WTC11 (cell line): ENCODE measurements around the gene LENG9. TPM values are rescaled to one million over a fixed set of nuclear protein-coding genes. Genes with fewer than 3 reads are reported as not detected.

Source experiments
- GABPB1 ChIP-seq: sonication (generic); formaldehyde crosslinking; IDR thresholded peaks from 2 replicates; pipeline ENCODE4 v1.8.1; 2023; ENCODE audit warnings: mild to moderate bottlenecking, missing genetic modification reagents
- MXD4 ChIP-seq: fragments of 250-450 bp; sonication (Bioruptor Pico); IDR thresholded peaks from 2 replicates; pipeline ENCODE4 v1.8.0; 2021; ENCODE audit warnings: mild to moderate bottlenecking, moderate library complexity, borderline replicate concordance
- PRRX2 ChIP-seq: fragments of 250-450 bp; sonication (Bioruptor Pico); IDR thresholded peaks from 2 replicates; pipeline ENCODE4 v1.8.0; 2021; ENCODE audit warnings: mild to moderate bottlenecking
- RELA ChIP-seq: sonication (generic); formaldehyde crosslinking; IDR thresholded peaks from 2 replicates; pipeline ENCODE4 v1.8.1; 2022; ENCODE audit warnings: missing genetic modification reagents, mild to moderate bottlenecking, borderline replicate concordance
- SOX15 ChIP-seq: fragments of 250-450 bp; sonication (Bioruptor Pico); IDR thresholded peaks from 2 replicates; pipeline ENCODE4 v1.9.0; 2021; ENCODE audit warnings: mild to moderate bottlenecking
- SP1 ChIP-seq: sonication (generic); formaldehyde crosslinking; conservative IDR thresholded peaks from 2 replicates; pipeline ENCODE4 v1.8.1; 2022; ENCODE audit warnings: missing genetic modification reagents
- ZNF121 ChIP-seq: sonication (generic); formaldehyde crosslinking; IDR thresholded peaks from 2 replicates; pipeline ENCODE4 v1.8.0; 2023; ENCODE audit warnings: missing genetic modification reagents
- ZNF232 ChIP-seq: sonication (generic); formaldehyde crosslinking; IDR thresholded peaks from 2 replicates; pipeline ENCODE4 v1.8.0; 2022; ENCODE audit warnings: mild to moderate bottlenecking, missing genetic modification reagents
- ZNF396 ChIP-seq: fragments of 250-450 bp; sonication (Bioruptor Pico); IDR thresholded peaks from 2 replicates; pipeline ENCODE4 v1.8.0; 2021; ENCODE audit warnings: mild to moderate bottlenecking, moderate library complexity, borderline replicate concordance
- ZNF423 ChIP-seq: fragments of 250-450 bp; sonication (Bioruptor Pico); IDR thresholded peaks from 2 replicates; pipeline ENCODE4 v2.1.2; 2022; ENCODE audit warnings: mild to moderate bottlenecking, moderate library complexity
- total RNA-seq: library from RNA; stranded (reverse); gene quantifications from 3 replicates; pipeline ENCODE4 v1.2.3, GENCODE V29; 2021
- TF ChIP-seq, protein P1 (sequence below): sonication (generic); formaldehyde crosslinking; IDR thresholded peaks from 2 replicates; pipeline ENCODE4 v1.8.1; 2022; ENCODE audit warnings: mild to moderate bottlenecking, missing genetic modification reagents, moderate library complexity, borderline replicate concordance
- TF ChIP-seq, protein P2 (sequence below): sonication (generic); formaldehyde crosslinking; conservative IDR thresholded peaks from 2 replicates; pipeline ENCODE4 v1.8.1; 2023; ENCODE audit warnings: mild to moderate bottlenecking, low read depth, missing genetic modification reagents, moderate library complexity
- TF ChIP-seq, protein P3 (sequence below): sonication (generic); formaldehyde crosslinking; IDR thresholded peaks from 2 replicates; pipeline ENCODE4 v1.8.0; 2022; ENCODE audit warnings: missing genetic modification reagents
- TF ChIP-seq, protein P4 (sequence below): sonication (generic); formaldehyde crosslinking; IDR thresholded peaks from 2 replicates; pipeline ENCODE4 v1.8.1; 2022; ENCODE audit warnings: mild to moderate bottlenecking, moderate library complexity, missing genetic modification reagents
- TF ChIP-seq, protein P5 (sequence below): sonication (generic); formaldehyde crosslinking; IDR thresholded peaks from 2 replicates; pipeline ENCODE4 v1.8.1; 2022; ENCODE audit warnings: low read depth, missing genetic modification reagents, borderline replicate concordance
- TF ChIP-seq, protein P6 (sequence below): sonication (generic); formaldehyde crosslinking; IDR thresholded peaks from 2 replicates; pipeline ENCODE4 v1.8.1; 2023; ENCODE audit warnings: mild to moderate bottlenecking, missing genetic modification reagents, borderline replicate concordance
- TF ChIP-seq, protein P7 (sequence below): sonication (generic); formaldehyde crosslinking; IDR thresholded peaks from 2 replicates; pipeline ENCODE4 v1.8.1; 2023; ENCODE audit warnings: mild to moderate bottlenecking, missing genetic modification reagents, moderate library complexity
- TF ChIP-seq, protein P8 (sequence below): fragments of 250-450 bp; sonication (Bioruptor Pico); IDR thresholded peaks from 2 replicates; pipeline ENCODE4 v1.9.0; 2021; ENCODE audit warnings: mild to moderate bottlenecking
- TF ChIP-seq, protein P9 (sequence below): sonication (generic); formaldehyde crosslinking; IDR thresholded peaks from 2 replicates; pipeline ENCODE4 v1.8.1; 2023; ENCODE audit warnings: mild to moderate bottlenecking, missing genetic modification reagents

The LENG9 gene
- total RNA-seq, 1 experiment from 2014 or later, result 6.1 TPM

DNA sequence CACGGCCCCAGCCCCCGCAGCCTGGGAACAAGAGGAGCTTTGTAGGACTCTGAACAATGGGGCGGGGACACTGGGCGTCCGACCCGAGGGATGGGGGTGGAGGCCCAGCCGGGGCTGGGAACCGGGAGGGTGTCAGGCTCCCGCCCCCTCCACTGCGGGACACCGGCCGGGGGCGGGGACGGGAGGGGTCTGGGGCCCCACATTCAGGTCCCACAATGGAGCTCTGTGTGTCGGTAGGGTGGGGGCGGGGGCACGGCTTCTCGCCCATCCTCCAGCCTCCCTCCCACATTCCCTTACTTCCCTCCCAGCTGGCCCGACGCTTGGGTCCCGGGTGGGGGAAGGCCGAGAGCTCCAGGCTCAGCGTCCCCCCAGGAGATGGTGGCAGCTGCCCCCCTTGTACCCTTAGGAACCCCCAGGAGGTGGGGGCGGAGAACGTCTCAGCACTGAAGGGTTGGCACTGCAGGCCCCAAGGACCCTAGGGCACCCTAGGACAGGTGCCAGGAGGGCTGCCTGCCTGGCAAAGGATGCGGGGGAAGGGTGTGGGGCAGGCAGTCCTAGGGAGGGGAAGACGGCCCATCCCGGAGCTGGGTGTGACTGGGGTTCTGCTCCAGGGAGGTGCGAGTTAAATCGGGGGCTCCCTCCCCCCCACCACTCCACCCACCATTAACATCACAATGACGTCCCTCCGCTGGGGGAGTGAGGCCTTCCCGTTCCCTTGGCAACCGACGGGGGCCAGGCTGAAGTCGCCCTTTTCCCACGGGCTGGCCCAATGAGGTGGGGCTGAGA is 43.0 kb downstream of the LENG9 start (continued):
- TF ChIP-seq, protein P1, sequence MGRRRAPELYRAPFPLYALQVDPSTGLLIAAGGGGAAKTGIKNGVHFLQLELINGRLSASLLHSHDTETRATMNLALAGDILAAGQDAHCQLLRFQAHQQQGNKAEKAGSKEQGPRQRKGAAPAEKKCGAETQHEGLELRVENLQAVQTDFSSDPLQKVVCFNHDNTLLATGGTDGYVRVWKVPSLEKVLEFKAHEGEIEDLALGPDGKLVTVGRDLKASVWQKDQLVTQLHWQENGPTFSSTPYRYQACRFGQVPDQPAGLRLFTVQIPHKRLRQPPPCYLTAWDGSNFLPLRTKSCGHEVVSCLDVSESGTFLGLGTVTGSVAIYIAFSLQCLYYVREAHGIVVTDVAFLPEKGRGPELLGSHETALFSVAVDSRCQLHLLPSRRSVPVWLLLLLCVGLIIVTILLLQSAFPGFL (CRISPR knock-in tag), result no peak
- TF ChIP-seq, protein P2, sequence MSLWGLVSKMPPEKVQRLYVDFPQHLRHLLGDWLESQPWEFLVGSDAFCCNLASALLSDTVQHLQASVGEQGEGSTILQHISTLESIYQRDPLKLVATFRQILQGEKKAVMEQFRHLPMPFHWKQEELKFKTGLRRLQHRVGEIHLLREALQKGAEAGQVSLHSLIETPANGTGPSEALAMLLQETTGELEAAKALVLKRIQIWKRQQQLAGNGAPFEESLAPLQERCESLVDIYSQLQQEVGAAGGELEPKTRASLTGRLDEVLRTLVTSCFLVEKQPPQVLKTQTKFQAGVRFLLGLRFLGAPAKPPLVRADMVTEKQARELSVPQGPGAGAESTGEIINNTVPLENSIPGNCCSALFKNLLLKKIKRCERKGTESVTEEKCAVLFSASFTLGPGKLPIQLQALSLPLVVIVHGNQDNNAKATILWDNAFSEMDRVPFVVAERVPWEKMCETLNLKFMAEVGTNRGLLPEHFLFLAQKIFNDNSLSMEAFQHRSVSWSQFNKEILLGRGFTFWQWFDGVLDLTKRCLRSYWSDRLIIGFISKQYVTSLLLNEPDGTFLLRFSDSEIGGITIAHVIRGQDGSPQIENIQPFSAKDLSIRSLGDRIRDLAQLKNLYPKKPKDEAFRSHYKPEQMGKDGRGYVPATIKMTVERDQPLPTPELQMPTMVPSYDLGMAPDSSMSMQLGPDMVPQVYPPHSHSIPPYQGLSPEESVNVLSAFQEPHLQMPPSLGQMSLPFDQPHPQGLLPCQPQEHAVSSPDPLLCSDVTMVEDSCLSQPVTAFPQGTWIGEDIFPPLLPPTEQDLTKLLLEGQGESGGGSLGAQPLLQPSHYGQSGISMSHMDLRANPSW (CRISPR knock-in tag), result no peak
- 0 out of 2 replicates have a peak, but pooled peaks have one; percentile 6 for TF ChIP-seq GABPB1 (CRISPR knock-in tag)
- no peak for TF ChIP-seq ZNF396 (CRISPR knock-in tag)
- no peak for TF ChIP-seq SOX15
- TF ChIP-seq, protein P3, sequence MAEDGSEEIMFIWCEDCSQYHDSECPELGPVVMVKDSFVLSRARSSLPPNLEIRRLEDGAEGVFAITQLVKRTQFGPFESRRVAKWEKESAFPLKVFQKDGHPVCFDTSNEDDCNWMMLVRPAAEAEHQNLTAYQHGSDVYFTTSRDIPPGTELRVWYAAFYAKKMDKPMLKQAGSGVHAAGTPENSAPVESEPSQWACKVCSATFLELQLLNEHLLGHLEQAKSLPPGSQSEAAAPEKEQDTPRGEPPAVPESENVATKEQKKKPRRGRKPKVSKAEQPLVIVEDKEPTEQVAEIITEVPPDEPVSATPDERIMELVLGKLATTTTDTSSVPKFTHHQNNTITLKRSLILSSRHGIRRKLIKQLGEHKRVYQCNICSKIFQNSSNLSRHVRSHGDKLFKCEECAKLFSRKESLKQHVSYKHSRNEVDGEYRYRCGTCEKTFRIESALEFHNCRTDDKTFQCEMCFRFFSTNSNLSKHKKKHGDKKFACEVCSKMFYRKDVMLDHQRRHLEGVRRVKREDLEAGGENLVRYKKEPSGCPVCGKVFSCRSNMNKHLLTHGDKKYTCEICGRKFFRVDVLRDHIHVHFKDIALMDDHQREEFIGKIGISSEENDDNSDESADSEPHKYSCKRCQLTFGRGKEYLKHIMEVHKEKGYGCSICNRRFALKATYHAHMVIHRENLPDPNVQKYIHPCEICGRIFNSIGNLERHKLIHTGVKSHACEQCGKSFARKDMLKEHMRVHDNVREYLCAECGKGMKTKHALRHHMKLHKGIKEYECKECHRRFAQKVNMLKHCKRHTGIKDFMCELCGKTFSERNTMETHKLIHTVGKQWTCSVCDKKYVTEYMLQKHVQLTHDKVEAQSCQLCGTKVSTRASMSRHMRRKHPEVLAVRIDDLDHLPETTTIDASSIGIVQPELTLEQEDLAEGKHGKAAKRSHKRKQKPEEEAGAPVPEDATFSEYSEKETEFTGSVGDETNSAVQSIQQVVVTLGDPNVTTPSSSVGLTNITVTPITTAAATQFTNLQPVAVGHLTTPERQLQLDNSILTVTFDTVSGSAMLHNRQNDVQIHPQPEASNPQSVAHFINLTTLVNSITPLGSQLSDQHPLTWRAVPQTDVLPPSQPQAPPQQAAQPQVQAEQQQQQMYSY (CRISPR knock-in tag), result no peak
- TF ChIP-seq, protein P4, sequence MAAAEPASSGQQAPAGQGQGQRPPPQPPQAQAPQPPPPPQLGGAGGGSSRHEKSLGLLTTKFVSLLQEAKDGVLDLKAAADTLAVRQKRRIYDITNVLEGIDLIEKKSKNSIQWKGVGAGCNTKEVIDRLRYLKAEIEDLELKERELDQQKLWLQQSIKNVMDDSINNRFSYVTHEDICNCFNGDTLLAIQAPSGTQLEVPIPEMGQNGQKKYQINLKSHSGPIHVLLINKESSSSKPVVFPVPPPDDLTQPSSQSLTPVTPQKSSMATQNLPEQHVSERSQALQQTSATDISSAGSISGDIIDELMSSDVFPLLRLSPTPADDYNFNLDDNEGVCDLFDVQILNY (CRISPR knock-in tag), result 0 out of 2 replicates have a peak, but pooled peaks have one; percentile 8
- no peak for TF ChIP-seq ZNF232 (CRISPR knock-in tag)
- TF ChIP-seq ZNF121 (CRISPR knock-in tag), result no peak
- TF ChIP-seq, protein P5, sequence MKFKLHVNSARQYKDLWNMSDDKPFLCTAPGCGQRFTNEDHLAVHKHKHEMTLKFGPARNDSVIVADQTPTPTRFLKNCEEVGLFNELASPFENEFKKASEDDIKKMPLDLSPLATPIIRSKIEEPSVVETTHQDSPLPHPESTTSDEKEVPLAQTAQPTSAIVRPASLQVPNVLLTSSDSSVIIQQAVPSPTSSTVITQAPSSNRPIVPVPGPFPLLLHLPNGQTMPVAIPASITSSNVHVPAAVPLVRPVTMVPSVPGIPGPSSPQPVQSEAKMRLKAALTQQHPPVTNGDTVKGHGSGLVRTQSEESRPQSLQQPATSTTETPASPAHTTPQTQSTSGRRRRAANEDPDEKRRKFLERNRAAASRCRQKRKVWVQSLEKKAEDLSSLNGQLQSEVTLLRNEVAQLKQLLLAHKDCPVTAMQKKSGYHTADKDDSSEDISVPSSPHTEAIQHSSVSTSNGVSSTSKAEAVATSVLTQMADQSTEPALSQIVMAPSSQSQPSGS (CRISPR knock-in tag), result no peak
- TF ChIP-seq, protein P6, sequence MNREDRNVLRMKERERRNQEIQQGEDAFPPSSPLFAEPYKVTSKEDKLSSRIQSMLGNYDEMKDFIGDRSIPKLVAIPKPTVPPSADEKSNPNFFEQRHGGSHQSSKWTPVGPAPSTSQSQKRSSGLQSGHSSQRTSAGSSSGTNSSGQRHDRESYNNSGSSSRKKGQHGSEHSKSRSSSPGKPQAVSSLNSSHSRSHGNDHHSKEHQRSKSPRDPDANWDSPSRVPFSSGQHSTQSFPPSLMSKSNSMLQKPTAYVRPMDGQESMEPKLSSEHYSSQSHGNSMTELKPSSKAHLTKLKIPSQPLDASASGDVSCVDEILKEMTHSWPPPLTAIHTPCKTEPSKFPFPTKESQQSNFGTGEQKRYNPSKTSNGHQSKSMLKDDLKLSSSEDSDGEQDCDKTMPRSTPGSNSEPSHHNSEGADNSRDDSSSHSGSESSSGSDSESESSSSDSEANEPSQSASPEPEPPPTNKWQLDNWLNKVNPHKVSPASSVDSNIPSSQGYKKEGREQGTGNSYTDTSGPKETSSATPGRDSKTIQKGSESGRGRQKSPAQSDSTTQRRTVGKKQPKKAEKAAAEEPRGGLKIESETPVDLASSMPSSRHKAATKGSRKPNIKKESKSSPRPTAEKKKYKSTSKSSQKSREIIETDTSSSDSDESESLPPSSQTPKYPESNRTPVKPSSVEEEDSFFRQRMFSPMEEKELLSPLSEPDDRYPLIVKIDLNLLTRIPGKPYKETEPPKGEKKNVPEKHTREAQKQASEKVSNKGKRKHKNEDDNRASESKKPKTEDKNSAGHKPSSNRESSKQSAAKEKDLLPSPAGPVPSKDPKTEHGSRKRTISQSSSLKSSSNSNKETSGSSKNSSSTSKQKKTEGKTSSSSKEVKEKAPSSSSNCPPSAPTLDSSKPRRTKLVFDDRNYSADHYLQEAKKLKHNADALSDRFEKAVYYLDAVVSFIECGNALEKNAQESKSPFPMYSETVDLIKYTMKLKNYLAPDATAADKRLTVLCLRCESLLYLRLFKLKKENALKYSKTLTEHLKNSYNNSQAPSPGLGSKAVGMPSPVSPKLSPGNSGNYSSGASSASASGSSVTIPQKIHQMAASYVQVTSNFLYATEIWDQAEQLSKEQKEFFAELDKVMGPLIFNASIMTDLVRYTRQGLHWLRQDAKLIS, result no peak
- TF ChIP-seq, protein P7, sequence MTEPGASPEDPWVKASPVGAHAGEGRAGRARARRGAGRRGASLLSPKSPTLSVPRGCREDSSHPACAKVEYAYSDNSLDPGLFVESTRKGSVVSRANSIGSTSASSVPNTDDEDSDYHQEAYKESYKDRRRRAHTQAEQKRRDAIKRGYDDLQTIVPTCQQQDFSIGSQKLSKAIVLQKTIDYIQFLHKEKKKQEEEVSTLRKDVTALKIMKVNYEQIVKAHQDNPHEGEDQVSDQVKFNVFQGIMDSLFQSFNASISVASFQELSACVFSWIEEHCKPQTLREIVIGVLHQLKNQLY, result no peak
- no peak for TF ChIP-seq MXD4 (CRISPR knock-in tag)
- TF ChIP-seq, protein P8, sequence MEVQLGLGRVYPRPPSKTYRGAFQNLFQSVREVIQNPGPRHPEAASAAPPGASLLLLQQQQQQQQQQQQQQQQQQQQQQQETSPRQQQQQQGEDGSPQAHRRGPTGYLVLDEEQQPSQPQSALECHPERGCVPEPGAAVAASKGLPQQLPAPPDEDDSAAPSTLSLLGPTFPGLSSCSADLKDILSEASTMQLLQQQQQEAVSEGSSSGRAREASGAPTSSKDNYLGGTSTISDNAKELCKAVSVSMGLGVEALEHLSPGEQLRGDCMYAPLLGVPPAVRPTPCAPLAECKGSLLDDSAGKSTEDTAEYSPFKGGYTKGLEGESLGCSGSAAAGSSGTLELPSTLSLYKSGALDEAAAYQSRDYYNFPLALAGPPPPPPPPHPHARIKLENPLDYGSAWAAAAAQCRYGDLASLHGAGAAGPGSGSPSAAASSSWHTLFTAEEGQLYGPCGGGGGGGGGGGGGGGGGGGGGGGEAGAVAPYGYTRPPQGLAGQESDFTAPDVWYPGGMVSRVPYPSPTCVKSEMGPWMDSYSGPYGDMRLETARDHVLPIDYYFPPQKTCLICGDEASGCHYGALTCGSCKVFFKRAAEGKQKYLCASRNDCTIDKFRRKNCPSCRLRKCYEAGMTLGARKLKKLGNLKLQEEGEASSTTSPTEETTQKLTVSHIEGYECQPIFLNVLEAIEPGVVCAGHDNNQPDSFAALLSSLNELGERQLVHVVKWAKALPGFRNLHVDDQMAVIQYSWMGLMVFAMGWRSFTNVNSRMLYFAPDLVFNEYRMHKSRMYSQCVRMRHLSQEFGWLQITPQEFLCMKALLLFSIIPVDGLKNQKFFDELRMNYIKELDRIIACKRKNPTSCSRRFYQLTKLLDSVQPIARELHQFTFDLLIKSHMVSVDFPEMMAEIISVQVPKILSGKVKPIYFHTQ, result no peak
- no peak for TF ChIP-seq PRRX2 (CRISPR knock-in tag)
- TF ChIP-seq SP1, result peak; percentile 54
- TF ChIP-seq RELA (CRISPR knock-in tag), result no peak
- TF ChIP-seq, protein P9, sequence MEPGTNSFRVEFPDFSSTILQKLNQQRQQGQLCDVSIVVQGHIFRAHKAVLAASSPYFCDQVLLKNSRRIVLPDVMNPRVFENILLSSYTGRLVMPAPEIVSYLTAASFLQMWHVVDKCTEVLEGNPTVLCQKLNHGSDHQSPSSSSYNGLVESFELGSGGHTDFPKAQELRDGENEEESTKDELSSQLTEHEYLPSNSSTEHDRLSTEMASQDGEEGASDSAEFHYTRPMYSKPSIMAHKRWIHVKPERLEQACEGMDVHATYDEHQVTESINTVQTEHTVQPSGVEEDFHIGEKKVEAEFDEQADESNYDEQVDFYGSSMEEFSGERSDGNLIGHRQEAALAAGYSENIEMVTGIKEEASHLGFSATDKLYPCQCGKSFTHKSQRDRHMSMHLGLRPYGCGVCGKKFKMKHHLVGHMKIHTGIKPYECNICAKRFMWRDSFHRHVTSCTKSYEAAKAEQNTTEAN, result no peak
- TF ChIP-seq ZNF423 (CRISPR knock-in tag), result peak; percentile 64
